GM12878 (cell line): ENCODE results near the gene ASAP2. TPM values are rescaled to one million over a fixed set of nuclear protein-coding genes. Genes with fewer than 3 reads are reported as not detected.

Experiments
- ATAC-seq: fragments of 200-7000 bp; cut with Tn5 transposase; 3 replicates; pipeline ENCODE4 v1.9.1; 2020; ENCODE audit warnings: mild to moderate bottlenecking, moderate library complexity
- BruUV-seq: library from RNA; stranded (reverse); fragments of 400-500 nt; replicated peaks from 2 replicates; lab custom pipeline; 2021; lab: Mats Ljungman, UMichigan
- CTCF ChIA-PET: fragments of 300-600 bp; sonication (Branson Sonifier 250); formaldehyde crosslinking; extraction: SDS; loops from one replicate; lab custom pipeline; 2021; ENCODE audit warnings: inconsistent platforms; lab: Yijun Ruan, JAX
- POLR2A ChIA-PET: fragments of 350-600 bp; formaldehyde crosslinking; extraction: SDS; loops from one replicate; lab custom pipeline; 2021; ENCODE audit warnings: inconsistent platforms; lab: Charles Lee
- RAD21 ChIA-PET: fragments of 300-600 bp; sonication (Branson Sonifier 250); formaldehyde crosslinking; loops from one replicate; lab custom pipeline; 2023; ENCODE audit warnings: antibody characterized with exemption; ENCODE audit not compliant: unreplicated experiment; lab: Charles Lee
- SMC1A ChIA-PET: fragments of 300-600 bp; sonication (Branson Sonifier 250); formaldehyde crosslinking; loops from one replicate; lab custom pipeline; 2023; ENCODE audit not compliant: unreplicated experiment, uncharacterized antibody; lab: Charles Lee
- DNase-seq: peaks from one replicate; pipeline ENCODE4 v3.0.0-alpha.2; 2011; ENCODE audit warnings: low read depth, low spot score
- FAIRE-seq: peaks from 3 replicates; lab custom pipeline; 2011; peaks lifted over from hg19 to GRCh38; lab: Jason Lieb, UNC
- H2AFZ ChIP-seq: 2 replicates; pipeline ENCODE4 v1.6.0; 2011; ENCODE audit warnings: low read depth, low read length, control low read depth; ENCODE audit not compliant: control insufficient read depth
- H3K27ac ChIP-seq: 2 replicates; pipeline ENCODE4 v1.5.1; 2011; ENCODE audit warnings: control low read depth; ENCODE audit not compliant: control insufficient read depth, insufficient read depth
- H3K27me3 ChIP-seq, 2 experiments: replicated peaks in 1 of 2; 2 replicates each; pipeline versions ENCODE4 v1.6.0 to v1.6.1; 2011; ENCODE audit warnings: low read length in 1 of 2; ENCODE audit not compliant: control insufficient read depth in 2 of 2, insufficient read depth in 2 of 2
- H3K36me3 ChIP-seq, 2 experiments: 2 replicates each; pipeline ENCODE4 v1.5.1; 2011; ENCODE audit warnings: low read length in 1 of 2; ENCODE audit not compliant: control insufficient read depth in 2 of 2, insufficient read depth in 2 of 2
- H3K4me1 ChIP-seq: 2 replicates; pipeline ENCODE4 v1.6.1; 2011; ENCODE audit warnings: mild to moderate bottlenecking, low read length, moderate library complexity, mixed read lengths; ENCODE audit not compliant: control insufficient read depth, insufficient read depth
- H3K4me2 ChIP-seq: 2 replicates; pipeline ENCODE4 v1.6.0; 2011; ENCODE audit warnings: control low read depth; ENCODE audit not compliant: control insufficient read depth, insufficient read depth
- H3K4me3 ChIP-seq: fragments of 200-600 bp; sonication (generic); 2 replicates; pipeline ENCODE4 v1.5.1; 2016
- H3K79me2 ChIP-seq: 2 replicates; pipeline ENCODE4 v1.6.0; 2011; ENCODE audit warnings: low read length; ENCODE audit not compliant: control insufficient read depth, insufficient read depth
- H3K9ac ChIP-seq: 2 replicates; pipeline ENCODE4 v1.8.0; 2011; ENCODE audit warnings: low read length, control low read depth, mixed read lengths; ENCODE audit not compliant: control insufficient read depth, insufficient read depth
- H3K9me3 ChIP-seq: replicated peaks from 3 replicates; pipeline ENCODE4 v1.5.1; 2011; ENCODE audit warnings: mild to moderate bottlenecking, low read length; ENCODE audit not compliant: control insufficient read depth, insufficient read depth
- H4K20me1 ChIP-seq: 2 replicates; pipeline ENCODE4 v1.6.0; 2011; ENCODE audit not compliant: control insufficient read depth, insufficient read depth
- ATF2 ChIP-seq: IDR thresholded peaks from 2 replicates; pipeline ENCODE4 v1.6.1; 2012; ENCODE audit warnings: low read length, inconsistent platforms
- DPF2 ChIP-seq: fragments of 450-650 bp; IDR thresholded peaks from 2 replicates; pipeline ENCODE4 v1.6.1; 2017; ENCODE audit warnings: mild to moderate bottlenecking
- IKZF2 ChIP-seq, 2 experiments: fragments of 450-650 bp; IDR thresholded peaks; 2 replicates each; pipeline ENCODE4 v1.6.1; 2017; ENCODE audit warnings: mild to moderate bottlenecking in 2 of 2, moderate library complexity in 2 of 2
- NFIC ChIP-seq: IDR thresholded peaks from 2 replicates; pipeline ENCODE4 v1.6.1; 2012; ENCODE audit warnings: low read depth, mild to moderate bottlenecking, inconsistent platforms, low read length, moderate library complexity
- NFXL1 ChIP-seq: fragments of 450-650 bp; IDR thresholded peaks from 2 replicates; pipeline ENCODE4 v1.6.1; 2017; ENCODE audit warnings: antibody characterized with exemption, mild to moderate bottlenecking, borderline replicate concordance
- NR2F1 ChIP-seq: fragments of 450-650 bp; conservative IDR thresholded peaks from 2 replicates; pipeline ENCODE4 v1.6.1; 2017; ENCODE audit warnings: mild to moderate bottlenecking
- NRF1 ChIP-seq: conservative IDR thresholded peaks from 2 replicates; pipeline ENCODE4 v1.6.1; 2011; ENCODE audit warnings: mild to moderate bottlenecking, low read depth, low read length, improper control_type of control experiment
- STAT3 ChIP-seq: IDR thresholded peaks from 2 replicates; pipeline ENCODE4 v1.6.1; 2011; ENCODE audit warnings: low read depth, low read length, improper control_type of control experiment
- ZNF217 ChIP-seq: fragments of 450-650 bp; IDR thresholded peaks from 2 replicates; pipeline ENCODE4 v1.6.1; 2017; ENCODE audit warnings: antibody characterized with exemption, mild to moderate bottlenecking
- WGBS: methylation state at CpG from one replicate; pipeline ENCODE4 v1.1.6; 2016; ENCODE audit warnings: low lambda C conversion rate; ENCODE audit not compliant: insufficient replicate concordance, insufficient coverage; ENCODE audit errors: missing lambda C conversion rate; 5-methylcytosine and 5-hydroxymethylcytosine counted together
- in situ Hi-C: fragments of 300-500 bp; cut with MboI; formaldehyde crosslinking; loops from 9 replicates; pipeline ENCODE4 v1.14.3; 2018; ENCODE audit warnings: mixed read lengths
- intact Hi-C: fragments of 100-400 bp; cut with micrococcal nuclease; formaldehyde crosslinking; loops from one replicate; pipeline ENCODE4 v1.14.2; 2022; ENCODE audit not compliant: unreplicated experiment
- polyA plus RNA-seq, 11 experiments: library from polyadenylated mRNA; depleted of rRNA in 4 of 11; unstranded in 6 of 11; stranded (reverse) in 5 of 11; fragments of >200 nt; fragmentation: Nextera tagmentation in 4 of 11; fragmentation: Illumina TruSeq in 1 of 11; extraction: Ambion mirVana in 4 of 11; extraction: Trizol in 1 of 11; gene quantifications; 1 replicate in 1 of 11; 2 replicates in 10 of 11; pipeline versions ENCODE4 v1.2.1 to v1.2.3, GENCODE V29; 2011 to 2016; ENCODE audit warnings: inconsistent platforms in 2 of 11, missing spikeins in 2 of 11, low read depth in 1 of 11
- total RNA-seq, 4 experiments: library from RNA; depleted of rRNA in 3 of 4; stranded (reverse); fragments of >200 nt in 3 of 4; fragmentation: Illumina TruSeq in 1 of 4; extraction: Trizol in 1 of 4; gene quantifications; 2 replicates each; pipeline versions ENCODE4 v1.2.1 to v1.2.3, GENCODE V29; 2013 to 2021

ASAP2 gene
- total and polyA plus RNA-seq, 10 of the 15 experiments (the other 5 are each of a cell fraction or from before 2014, with no cell fraction given) = 0.05 to 0.27 (median 0.07) TPM; not detected in 4

- Histone ChIP-seq H3K4me1 (no peaks in the 10 kb centered on the region), H3K9me3 (no peaks in the 10 kb centered on the region), H3K27me3 (peaks cover 7 to 8% of the 10 kb centered on the region in 2 experiments; a peak in 3 of 4 replicates), H3K4me3 (no peak overlapping the region), H4K20me1 (no peaks in the 10 kb centered on the region), H3K27ac (no peak overlapping the region), H3K9ac (no peak overlapping the region), H2AFZ (no peak overlapping the region), H3K36me3 (no peaks in the 10 kb centered on the region), H3K4me2 (no peak overlapping the region), H3K79me2 (no peaks in the 10 kb centered on the region)
- TF ChIP-seq ZNF217 (no peak), DPF2 (no peak), NFIC (no peak), ATF2 (no peak), NRF1 (no peak), IKZF2 (IDR thresholded peaks at IDR 0.05) (no peak), NR2F1 (no peak), NFXL1 (no peak), STAT3 (no peak)
- in situ Hi-C loops (no loop called here), intact Hi-C loops (no loop called here)
- POLR2A ChIA-PET = no interaction called here
- RAD21 ChIA-PET = no interaction called here
- no peak for FAIRE-seq
- SMC1A ChIA-PET = no interaction called here
- WGBS = 47% methylated on average over 14 of the region's 15 CpGs
- no TSS peak for BruUV-seq
- CTCF ChIA-PET = no interaction called here
- no peak for ATAC-seq
- DNase-seq = no peak
These were observed 22.3 kb downstream of the ASAP2 start for GRCh38 chr2:9228781-9229469.
